Testis (tissue), 2 donors: Measurements from ENCODE around the gene MTG2.

Experiments
- CTCF ChIP-seq, 3 experiments: fragments of 450-650 bp in 2 of 3; fragments of 200-600 bp in 1 of 3; sonication (generic) in 1 of 3; IDR thresholded peaks; one replicate each; pipeline ENCODE4 v1.5.1; 2016 to 2019; ENCODE audit warnings: antibody characterized with exemption in 3 of 3, mild to moderate bottlenecking in 2 of 3, moderate library complexity in 1 of 3
- POLR2A ChIP-seq: fragments of 450-650 bp; IDR thresholded peaks from one replicate; pipeline ENCODE4 v1.6.1; 2017; ENCODE audit warnings: antibody characterized with exemption, mild to moderate bottlenecking, moderate library complexity

DNA sequence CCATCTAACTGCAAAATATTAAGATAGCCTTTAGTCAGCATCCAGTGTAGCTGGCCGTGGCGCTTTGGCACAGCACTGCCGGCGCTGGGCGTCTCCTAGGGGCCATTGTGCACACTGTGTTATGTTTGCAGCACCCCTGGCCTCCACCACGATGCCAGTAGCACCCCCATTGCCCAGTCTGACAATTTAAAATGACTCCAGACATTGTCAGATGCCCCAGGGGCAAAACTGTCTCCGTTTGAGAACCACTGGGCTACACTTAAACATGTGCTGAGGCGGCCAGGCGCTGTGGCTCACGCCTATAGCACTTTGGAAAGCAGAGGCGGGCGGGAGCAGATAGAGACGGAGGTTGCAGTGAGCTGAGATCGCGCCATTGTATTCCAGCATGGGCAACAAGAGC lies 6.0 kb upstream of the MTG2 start:
- no peak for TF ChIP-seq CTCF (IDR thresholded peaks at IDR 0.05)
- no peak for TF ChIP-seq POLR2A
